Liver (tissue), 3 donors: ENCODE results near the gene SERPINA6.

ENCODE experiments used
- CTCF ChIP-seq: fragments of 150-350 bp; IDR thresholded peaks from 2 replicates; pipeline ENCODE4 v1.5.1; 2017; ENCODE audit warnings: improper control_type of control experiment, low read depth, low read length; ENCODE audit not compliant: missing input control
- GABPA ChIP-seq, 2 donors: IDR thresholded peaks in 1 of 2; conservative IDR thresholded peaks in 1 of 2; 2 replicates each; pipeline ENCODE4 v1.6.1; 2016; ENCODE audit warnings: antibody characterized with exemption in 2 of 2, mild to moderate bottlenecking in 1 of 2, moderate library complexity in 1 of 2
- JUND ChIP-seq, 2 donors: IDR thresholded peaks; 2 replicates each; pipeline ENCODE4 v1.6.1; 2016; ENCODE audit warnings: antibody characterized with exemption in 2 of 2
- MAX ChIP-seq: IDR thresholded peaks from 2 replicates; pipeline ENCODE4 v1.6.1; 2016; ENCODE audit warnings: antibody characterized with exemption
- RAD21 ChIP-seq, 2 donors: IDR thresholded peaks; 2 replicates each; pipeline ENCODE4 v1.6.1; 2016; ENCODE audit warnings: antibody characterized with exemption in 2 of 2, mild to moderate bottlenecking in 2 of 2
- RXRA ChIP-seq, 2 donors: IDR thresholded peaks; 2 replicates each; pipeline ENCODE4 v1.6.1; 2017 to 2018; ENCODE audit warnings: antibody characterized with exemption in 2 of 2, mild to moderate bottlenecking in 1 of 2
- TAF1 ChIP-seq: conservative IDR thresholded peaks from 2 replicates; pipeline ENCODE4 v1.6.1; 2016; ENCODE audit warnings: antibody characterized with exemption, mild to moderate bottlenecking
- YY1 ChIP-seq: IDR thresholded peaks from 2 replicates; pipeline ENCODE4 v1.6.1; 2016; ENCODE audit warnings: antibody characterized with exemption, mild to moderate bottlenecking
- TF ChIP-seq, protein P1 (sequence below): IDR thresholded peaks from 2 replicates; pipeline ENCODE4 v1.6.1; 2016; ENCODE audit warnings: antibody characterized with exemption, mild to moderate bottlenecking
- TF ChIP-seq, protein P2 (sequence below): IDR thresholded peaks from 2 replicates; pipeline ENCODE4 v1.6.1; 2016; ENCODE audit warnings: antibody characterized with exemption
- donor health status: healthy.
- donor health status: healthy.

GRCh38 chr14:94316692-94317091 is 6.4 kb downstream of the SERPINA6 start:
- no peak for TF ChIP-seq CTCF
- TF ChIP-seq JUND (IDR thresholded peaks at IDR 0.05): no peak
- TF ChIP-seq RXRA (IDR thresholded peaks at IDR 0.05): no peak
- TF ChIP-seq TAF1: no peak
- TF ChIP-seq, protein P1, sequence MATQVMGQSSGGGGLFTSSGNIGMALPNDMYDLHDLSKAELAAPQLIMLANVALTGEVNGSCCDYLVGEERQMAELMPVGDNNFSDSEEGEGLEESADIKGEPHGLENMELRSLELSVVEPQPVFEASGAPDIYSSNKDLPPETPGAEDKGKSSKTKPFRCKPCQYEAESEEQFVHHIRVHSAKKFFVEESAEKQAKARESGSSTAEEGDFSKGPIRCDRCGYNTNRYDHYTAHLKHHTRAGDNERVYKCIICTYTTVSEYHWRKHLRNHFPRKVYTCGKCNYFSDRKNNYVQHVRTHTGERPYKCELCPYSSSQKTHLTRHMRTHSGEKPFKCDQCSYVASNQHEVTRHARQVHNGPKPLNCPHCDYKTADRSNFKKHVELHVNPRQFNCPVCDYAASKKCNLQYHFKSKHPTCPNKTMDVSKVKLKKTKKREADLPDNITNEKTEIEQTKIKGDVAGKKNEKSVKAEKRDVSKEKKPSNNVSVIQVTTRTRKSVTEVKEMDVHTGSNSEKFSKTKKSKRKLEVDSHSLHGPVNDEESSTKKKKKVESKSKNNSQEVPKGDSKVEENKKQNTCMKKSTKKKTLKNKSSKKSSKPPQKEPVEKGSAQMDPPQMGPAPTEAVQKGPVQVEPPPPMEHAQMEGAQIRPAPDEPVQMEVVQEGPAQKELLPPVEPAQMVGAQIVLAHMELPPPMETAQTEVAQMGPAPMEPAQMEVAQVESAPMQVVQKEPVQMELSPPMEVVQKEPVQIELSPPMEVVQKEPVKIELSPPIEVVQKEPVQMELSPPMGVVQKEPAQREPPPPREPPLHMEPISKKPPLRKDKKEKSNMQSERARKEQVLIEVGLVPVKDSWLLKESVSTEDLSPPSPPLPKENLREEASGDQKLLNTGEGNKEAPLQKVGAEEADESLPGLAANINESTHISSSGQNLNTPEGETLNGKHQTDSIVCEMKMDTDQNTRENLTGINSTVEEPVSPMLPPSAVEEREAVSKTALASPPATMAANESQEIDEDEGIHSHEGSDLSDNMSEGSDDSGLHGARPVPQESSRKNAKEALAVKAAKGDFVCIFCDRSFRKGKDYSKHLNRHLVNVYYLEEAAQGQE: no peak
- TF ChIP-seq GABPA (IDR thresholded peaks at IDR 0.05 in 1 of 2, conservative IDR thresholded peaks at IDR 0.05 in 1 of 2): no peak
- no peak for TF ChIP-seq YY1
- TF ChIP-seq RAD21 (IDR thresholded peaks at IDR 0.05): no peak
- TF ChIP-seq MAX: no peak
- TF ChIP-seq, protein P2, sequence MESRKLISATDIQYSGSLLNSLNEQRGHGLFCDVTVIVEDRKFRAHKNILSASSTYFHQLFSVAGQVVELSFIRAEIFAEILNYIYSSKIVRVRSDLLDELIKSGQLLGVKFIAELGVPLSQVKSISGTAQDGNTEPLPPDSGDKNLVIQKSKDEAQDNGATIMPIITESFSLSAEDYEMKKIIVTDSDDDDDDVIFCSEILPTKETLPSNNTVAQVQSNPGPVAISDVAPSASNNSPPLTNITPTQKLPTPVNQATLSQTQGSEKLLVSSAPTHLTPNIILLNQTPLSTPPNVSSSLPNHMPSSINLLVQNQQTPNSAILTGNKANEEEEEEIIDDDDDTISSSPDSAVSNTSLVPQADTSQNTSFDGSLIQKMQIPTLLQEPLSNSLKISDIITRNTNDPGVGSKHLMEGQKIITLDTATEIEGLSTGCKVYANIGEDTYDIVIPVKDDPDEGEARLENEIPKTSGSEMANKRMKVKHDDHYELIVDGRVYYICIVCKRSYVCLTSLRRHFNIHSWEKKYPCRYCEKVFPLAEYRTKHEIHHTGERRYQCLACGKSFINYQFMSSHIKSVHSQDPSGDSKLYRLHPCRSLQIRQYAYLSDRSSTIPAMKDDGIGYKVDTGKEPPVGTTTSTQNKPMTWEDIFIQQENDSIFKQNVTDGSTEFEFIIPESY: no peak
